H1 (cell line): Measurements from ENCODE around the gene SPSB3. TPM values are rescaled to one million over a fixed set of nuclear protein-coding genes. Genes with fewer than 3 reads are reported as not detected.

Experiments
- CTCF ChIA-PET: fragments of 300-600 bp; sonication (Branson Sonifier 250); formaldehyde crosslinking; loops from one replicate; lab custom pipeline; 2021; ENCODE audit not compliant: partially characterized antibody; lab: Charles Lee
- POLR2A ChIA-PET: fragments of 300-600 bp; sonication (Branson Sonifier 250); formaldehyde crosslinking; loops from one replicate; lab custom pipeline; 2021; ENCODE audit warnings: inconsistent platforms; ENCODE audit not compliant: partially characterized antibody; lab: Charles Lee
- DNase-seq, 2 experiments: peaks; one replicate each; pipeline versions ENCODE4 v3.0.0 to v3.0.0-alpha.2; 2010 to 2022; ENCODE audit warnings: low spot score in 2 of 2, low read depth in 1 of 2, mixed read lengths in 1 of 2
- FAIRE-seq: peaks from 2 replicates; lab custom pipeline; 2011; peaks lifted over from hg19 to GRCh38; lab: Jason Lieb, UNC
- H2AFZ ChIP-seq: 2 replicates; pipeline ENCODE4 v1.8.1; 2012; ENCODE audit warnings: low read length, inconsistent platforms
- H2AK5ac ChIP-seq: 2 replicates; pipeline ENCODE4 v1.6.1; 2013; ENCODE audit warnings: low read depth, low read length
- H2BK120ac ChIP-seq: replicated peaks from 2 replicates; pipeline ENCODE3; 2013; ENCODE audit warnings: low read depth, low read length, inconsistent platforms
- H2BK12ac ChIP-seq: 2 replicates; pipeline ENCODE4 v1.6.1; 2013; ENCODE audit warnings: low read depth, low read length
- H2BK15ac ChIP-seq: 2 replicates; pipeline ENCODE4 v1.6.1; 2013; ENCODE audit warnings: low read length
- H2BK20ac ChIP-seq: 2 replicates; pipeline ENCODE4 v1.6.1; 2013; ENCODE audit warnings: low read length
- H2BK5ac ChIP-seq: 2 replicates; pipeline ENCODE4 v1.6.1; 2013; ENCODE audit warnings: low read depth, low read length
- H3K14ac ChIP-seq: 2 replicates; pipeline ENCODE4 v1.6.1; 2013; ENCODE audit warnings: inconsistent platforms; ENCODE audit not compliant: insufficient read length
- H3K18ac ChIP-seq: 2 replicates; pipeline ENCODE4 v1.6.1; 2013; ENCODE audit warnings: low read length; ENCODE audit errors: extremely low read depth
- H3K23ac ChIP-seq: 2 replicates; pipeline ENCODE4 v1.6.1; 2013; ENCODE audit warnings: inconsistent platforms; ENCODE audit not compliant: insufficient read length
- H3K23me2 ChIP-seq: 2 replicates; pipeline ENCODE4 v1.6.1; 2013; ENCODE audit warnings: low read depth, low read length
- H3K27ac ChIP-seq: 2 replicates; pipeline ENCODE4 v1.6.1; 2011; ENCODE audit warnings: low read depth, low read length, inconsistent platforms
- H3K27me3 ChIP-seq, 4 experiments: replicated peaks in 1 of 4; 1 replicate in 1 of 4; 2 replicates in 3 of 4; pipeline versions ENCODE4 v1.6.1 to v1.8.1; 2011 to 2013; ENCODE audit warnings: low read length in 3 of 4, mild to moderate bottlenecking in 3 of 4, inconsistent platforms in 2 of 4, mixed read lengths in 2 of 4, moderate library complexity in 1 of 4; ENCODE audit not compliant: control insufficient read depth in 3 of 4, insufficient read depth in 3 of 4; ENCODE audit errors: extremely low read depth in 1 of 4
- H3K36me3 ChIP-seq, 4 experiments: 2 replicates each; pipeline versions ENCODE4 v1.6.1 to v1.8.1; 2011 to 2013; ENCODE audit warnings: mild to moderate bottlenecking in 4 of 4, low read length in 3 of 4, moderate library complexity in 2 of 4, control low read depth in 1 of 4, inconsistent platforms in 1 of 4; ENCODE audit not compliant: insufficient read depth in 4 of 4, control insufficient read depth in 2 of 4
- H3K4ac ChIP-seq: replicated peaks from 2 replicates; pipeline ENCODE3; 2013; ENCODE audit warnings: low read length, low read depth, mixed read lengths, inconsistent platforms; ENCODE audit not compliant: insufficient read length
- H3K4me1 ChIP-seq, 4 experiments: replicated peaks in 1 of 4; 1 replicate in 1 of 4; 2 replicates in 3 of 4; pipeline versions ENCODE4 v1.6.1 to v1.8.1; 2011 to 2013; ENCODE audit warnings: low read length in 3 of 4, inconsistent platforms in 2 of 4, mixed read lengths in 1 of 4; ENCODE audit not compliant: insufficient read depth in 4 of 4, control insufficient read depth in 3 of 4
- H3K4me2 ChIP-seq, 2 experiments: 2 replicates each; pipeline versions ENCODE4 v1.6.1 to v1.8.1; 2011 to 2013; ENCODE audit warnings: low read depth in 2 of 2, low read length in 2 of 2, control low read depth in 1 of 2, inconsistent platforms in 1 of 2, mild to moderate bottlenecking in 1 of 2; ENCODE audit not compliant: insufficient read depth in 1 of 2
- H3K4me3 ChIP-seq, 4 experiments: fragments of 200-600, 300-600 bp in 1 of 4; sonication (generic), shearing (Covaris generic), sonication (Bioruptor Twin) in 1 of 4; 2 replicates each; pipeline versions ENCODE4 v1.5.1 to v1.8.1; 2011 to 2016; ENCODE audit warnings: low read length in 4 of 4, low read depth in 3 of 4, control low read depth in 2 of 4, inconsistent platforms in 2 of 4, mild to moderate bottlenecking in 2 of 4, mixed read lengths in 1 of 4, moderate library complexity in 1 of 4; ENCODE audit not compliant: insufficient read depth in 2 of 4; ENCODE audit errors: extremely low read depth in 1 of 4
- H3K56ac ChIP-seq: replicated peaks from 2 replicates; pipeline ENCODE3; 2013; ENCODE audit warnings: low read depth, mild to moderate bottlenecking, mixed read lengths, low read length, inconsistent platforms; ENCODE audit not compliant: insufficient read length
- H3K79me1 ChIP-seq: 2 replicates; pipeline ENCODE4 v1.6.1; 2013; ENCODE audit warnings: low read depth, low read length, control low read depth
- H3K79me2 ChIP-seq, 2 experiments: 2 replicates each; pipeline versions ENCODE4 v1.6.1 to v1.8.1; 2012 to 2013; ENCODE audit warnings: low read length in 2 of 2, mild to moderate bottlenecking in 2 of 2, inconsistent platforms in 1 of 2; ENCODE audit not compliant: insufficient read depth in 2 of 2, control insufficient read depth in 1 of 2
- H3K9ac ChIP-seq, 4 experiments: replicated peaks in 1 of 4; 1 replicate in 1 of 4; 2 replicates in 3 of 4; pipeline versions ENCODE4 v1.6.1 to v1.8.1; 2011 to 2013; ENCODE audit warnings: low read depth in 3 of 4, low read length in 3 of 4, control low read depth in 2 of 4, mild to moderate bottlenecking in 2 of 4, moderate library complexity in 2 of 4, inconsistent platforms in 1 of 4; ENCODE audit errors: extremely low read depth in 1 of 4
- H3K9me3 ChIP-seq, 2 experiments: 2 replicates each; pipeline versions ENCODE4 v1.6.1 to v1.8.1; 2012 to 2013; ENCODE audit warnings: mild to moderate bottlenecking in 2 of 2, moderate library complexity in 2 of 2, control low read depth in 1 of 2, inconsistent platforms in 1 of 2, low read depth in 1 of 2, low read length in 1 of 2, mixed read lengths in 1 of 2; ENCODE audit not compliant: insufficient read depth in 2 of 2
- H4K20me1 ChIP-seq, 2 experiments: replicated peaks in 1 of 2; 2 replicates each; pipeline versions ENCODE3 to v1.8.1; 2011 to 2013; ENCODE audit warnings: inconsistent platforms in 2 of 2, low read length in 2 of 2, mild to moderate bottlenecking in 1 of 2; ENCODE audit not compliant: insufficient read depth in 2 of 2, control insufficient read depth in 1 of 2
- H4K5ac ChIP-seq: 2 replicates; pipeline ENCODE4 v1.6.1; 2013; ENCODE audit warnings: low read length, low read depth, mixed read lengths, inconsistent platforms; ENCODE audit not compliant: insufficient read length
- H4K8ac ChIP-seq: 2 replicates; pipeline ENCODE4 v1.8.0; 2013; ENCODE audit warnings: mild to moderate bottlenecking, moderate library complexity, low read length, inconsistent platforms; ENCODE audit not compliant: insufficient read depth; ENCODE audit errors: extremely low read depth
- H4K91ac ChIP-seq: replicated peaks from 2 replicates; pipeline ENCODE3; 2013; ENCODE audit warnings: low read length, mixed read lengths, inconsistent platforms; ENCODE audit not compliant: insufficient read length
- POLR2AphosphoS5 ChIP-seq: IDR thresholded peaks from 2 replicates; pipeline ENCODE4 v1.6.1; 2011; ENCODE audit warnings: low read depth, low read length
- TAF7 ChIP-seq: optimal IDR thresholded peaks from 2 replicates; pipeline ENCODE3; 2011; ENCODE audit warnings: low read depth, mild to moderate bottlenecking, inconsistent platforms, low read length, moderate library complexity, borderline replicate concordance
- WGBS, 2 experiments: shearing (Covaris generic) in 1 of 2; methylation state at CpG; one replicate each; pipeline versions ENCODE4 v1.1.6 to v1.1.7; 2013 to 2015; ENCODE audit warnings: low lambda C conversion rate in 2 of 2, mixed read lengths in 2 of 2, inconsistent platforms in 1 of 2, low coverage in 1 of 2, missing lambda C conversion rate in 1 of 2; ENCODE audit not compliant: insufficient replicate concordance in 2 of 2, insufficient coverage in 1 of 2, insufficient read length in 1 of 2; ENCODE audit errors: extremely low coverage in 1 of 2, missing lambda C conversion rate in 1 of 2; 5-methylcytosine and 5-hydroxymethylcytosine counted together
- polyA plus RNA-seq, 7 experiments: library from polyadenylated mRNA; depleted of rRNA in 3 of 7; stranded (reverse) in 5 of 7; unstranded in 2 of 7; fragments of >200 nt in 5 of 7; fragments of 200-250 nt in 2 of 7; gene quantifications; 1 replicate in 5 of 7; 2 replicates in 1 of 7; 4 replicates in 1 of 7; pipeline versions ENCODE4 v1.2.1 to v1.2.3, GENCODE V29; 2011 to 2013; ENCODE audit warnings: missing spikeins in 2 of 7, mixed read lengths in 2 of 7
- total RNA-seq: library from RNA; stranded (reverse); fragmentation: NEBNext Ultra II Directional; extraction: Animal tissue kit (Norgen Biotek cat#: 25700); gene quantifications from 2 replicates; pipeline ENCODE4 v1.2.1, GENCODE V29; 2021

SPSB3 gene
- total and polyA plus RNA-seq, 2 of the 8 experiments (the other 6 are each of a cell fraction or from before 2014, with no cell fraction given) = 22.5 to 37.8 TPM

DNA sequence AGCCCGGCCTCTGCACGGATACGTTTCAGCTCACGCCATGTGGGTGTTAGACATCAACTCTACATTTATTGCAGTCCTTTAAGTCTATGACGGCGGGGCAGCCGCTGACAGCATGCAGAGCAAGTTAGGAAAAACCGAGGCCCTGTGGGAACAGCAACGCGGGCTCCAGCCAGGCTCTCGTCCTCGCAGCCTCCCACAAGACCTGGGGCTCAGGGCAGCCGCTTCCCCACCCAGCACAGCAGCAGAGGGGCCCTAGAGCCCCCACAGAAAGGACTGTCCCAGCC, 5.8 kb downstream of the SPSB3 start:
- Histone ChIP-seq H2AFZ (no peak overlapping the region), H2BK15ac (no peak overlapping the region), H2BK12ac (no peak overlapping the region), H3K4me2 (no peak overlapping the region), H3K18ac (no peak overlapping the region), H3K4ac (no peak overlapping the region), H3K23ac (no peak overlapping the region), H3K27ac (no peak overlapping the region), H4K5ac (no peak overlapping the region), H3K9me3 (no peaks in the 10 kb centered on the region), H3K27me3 (no peaks in the 10 kb centered on the region), H3K4me3 (no peak overlapping the region), H3K36me3 (peaks cover 0 to 23% (median 9%) of the 10 kb centered on the region in 4 experiments; a peak in 5 of 8 replicates), H3K79me2 (peaks cover 0 to 15% of the 10 kb centered on the region in 2 experiments; a peak in 1 of 4 replicates), H3K79me1 (peaks cover 9% of the 10 kb centered on the region), H4K8ac (peak overlapping the region; percentile 20; the same call in 1 of the 2 replicates), H2BK20ac (no peak overlapping the region), H3K56ac (no peak overlapping the region), H3K4me1 (peaks cover 0 to 12% (median 8%) of the 10 kb centered on the region in 4 experiments; a peak in 6 of 7 replicates), H3K9ac (no peak overlapping the region), H3K14ac (no peak overlapping the region), H4K91ac (no peak overlapping the region), H3K23me2 (peaks cover 9% of the 10 kb centered on the region), H2AK5ac (no peak overlapping the region), H4K20me1 (peaks cover 0 to 33% of the 10 kb centered on the region in 2 experiments), H2BK5ac (no peak overlapping the region), H2BK120ac (no peak overlapping the region)
- no peak for DNase-seq
- TF ChIP-seq POLR2AphosphoS5 = 0 out of 2 replicates have a peak, but pooled peaks have one; percentile 7
- TF ChIP-seq TAF7 = no peak
- ChIA-PET CTCF (no interaction called here), POLR2A (interaction anchor here (0.7 to 12.0 kb wide), 5 partner anchors 8 to 379 kb away, joined by 3 to 246 read pairs (median 3); partner anchors contain the start of genes EME2, MRPS34, NME3 and TRAF7)
- WGBS, 2 experiments = 89% methylated on average over 13 of the region's 13 CpGs; no CpG with 5 or more reads in 1 of the 2 experiments
- FAIRE-seq = no peak
